ENCODE data around the gene ZNF547.

The ZNF547 gene

GRCh38 chr19:57419439-57419838, 56.1 kb downstream of the ZNF547 start:
- TF ChIP-seq CTCF (conservative IDR thresholded peaks at IDR 0.05) = no peak

GRCh38 chr19:57421037-57421436, 57.7 kb downstream of the ZNF547 start:
- no peak for TF ChIP-seq CTCF (conservative IDR thresholded peaks at IDR 0.05)
- no peak overlapping the region for H3K27ac ChIP-seq

More at GRCh38 chr19:57419439-57419838, 56.1 kb downstream of the ZNF547 start:
- H3K27ac ChIP-seq = no peak overlapping the region
